Stimulated activated CD8-positive, alpha-beta memory T cell treated with anti-CD3 and anti-CD28 coated beads, Interleukin-2, amount 100 ng/mL, for 48 hours (primary cell): ENCODE measurements around the gene HRNR.

Source experiments
- DNase-seq, 2 donors: peaks; one replicate each; pipeline ENCODE4 v3.0.0-alpha.2; 2020; ENCODE audit warnings: low read depth in 2 of 2

The HRNR gene

GRCh38 chr1:152188673-152189591 is 35.1 kb downstream of the HRNR start:
- DNase-seq = peak; percentile 65 to 73

GRCh38 chr1:152186556-152187285 is 37.3 kb downstream of the HRNR start:
- DNase-seq = no peak

GRCh38 chr1:152185544-152186391 is 38.2 kb downstream of the HRNR start:
- no peak for DNase-seq

- DNase-seq = no peak
Observed at GRCh38 chr1:152182944-152183361, 41.0 kb downstream of the HRNR start.

- no peak for DNase-seq
Observed at GRCh38 chr1:152182431-152182830, 41.6 kb downstream of the HRNR start.

- DNase-seq = no peak
Observed at GRCh38 chr1:152179566-152179965, 44.4 kb downstream of the HRNR start.

GRCh38 chr1:152170287-152170905 is 53.6 kb downstream of the HRNR start:
- no peak for DNase-seq

GRCh38 chr1:152169366-152170025 is 54.5 kb downstream of the HRNR start:
- DNase-seq = no peak

GRCh38 chr1:152168535-152168868 is 55.5 kb downstream of the HRNR start:
- DNase-seq = no peak

- DNase-seq = no peak
Observed at GRCh38 chr1:152167835-152168534, 56.0 kb downstream of the HRNR start.

GRCh38 chr1:152166966-152167365 is 57.0 kb downstream of the HRNR start:
- no peak for DNase-seq

GRCh38 chr1:152165286-152166077 is 58.5 kb downstream of the HRNR start:
- no peak for DNase-seq

- no peak for DNase-seq
Observed at GRCh38 chr1:152164517-152165136, 59.4 kb downstream of the HRNR start.

- DNase-seq = no peak
Observed at GRCh38 chr1:152162792-152163463, 61.1 kb downstream of the HRNR start.
